Measurements from ENCODE around the gene UBALD1.

The UBALD1 gene

GRCh38 chr16:4614571-4615383 is at the start of gene UBALD1:
Gene UBALD1, minus strand, starts transcription at chr16:4614888. Its CDS starts 91 bp downstream, at chr16:4614797.
- TF ChIP-seq CTCF (IDR thresholded peaks at IDR 0.05): no peak

- TF ChIP-seq CTCF (IDR thresholded peaks at IDR 0.05): no peak
These were observed 49.2 kb upstream of the UBALD1 start for GRCh38 chr16:4663777-4664465.

GRCh38 chr16:4663465-4663776 is 48.7 kb upstream of the UBALD1 start:
- TF ChIP-seq CTCF (IDR thresholded peaks at IDR 0.05): no peak

DNA sequence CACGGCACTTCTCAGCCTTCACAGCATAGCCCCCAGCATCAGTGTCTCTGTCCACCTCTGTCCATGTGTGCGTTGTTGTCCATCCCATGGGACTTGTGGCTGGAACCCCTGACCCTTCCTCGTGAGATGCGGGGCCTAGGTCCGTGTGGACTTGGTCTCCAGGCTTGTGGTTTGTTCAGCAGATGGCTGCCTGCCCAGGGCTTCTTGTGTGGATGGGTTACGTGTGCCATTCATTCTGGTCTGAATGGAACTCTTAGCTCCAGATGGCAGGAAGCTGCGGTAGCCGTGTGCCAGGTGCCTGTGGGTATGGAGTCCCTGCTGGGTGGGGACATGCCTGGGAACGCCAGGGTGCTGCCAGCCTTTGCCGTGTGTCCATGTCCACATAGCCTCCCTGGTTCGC is 47.0 kb upstream of the UBALD1 start:
- no peak for TF ChIP-seq CTCF (IDR thresholded peaks at IDR 0.05)

- no peak for TF ChIP-seq CTCF (IDR thresholded peaks at IDR 0.05)
These were observed 45.8 kb upstream of the UBALD1 start for GRCh38 chr16:4660454-4661007.

DNA sequence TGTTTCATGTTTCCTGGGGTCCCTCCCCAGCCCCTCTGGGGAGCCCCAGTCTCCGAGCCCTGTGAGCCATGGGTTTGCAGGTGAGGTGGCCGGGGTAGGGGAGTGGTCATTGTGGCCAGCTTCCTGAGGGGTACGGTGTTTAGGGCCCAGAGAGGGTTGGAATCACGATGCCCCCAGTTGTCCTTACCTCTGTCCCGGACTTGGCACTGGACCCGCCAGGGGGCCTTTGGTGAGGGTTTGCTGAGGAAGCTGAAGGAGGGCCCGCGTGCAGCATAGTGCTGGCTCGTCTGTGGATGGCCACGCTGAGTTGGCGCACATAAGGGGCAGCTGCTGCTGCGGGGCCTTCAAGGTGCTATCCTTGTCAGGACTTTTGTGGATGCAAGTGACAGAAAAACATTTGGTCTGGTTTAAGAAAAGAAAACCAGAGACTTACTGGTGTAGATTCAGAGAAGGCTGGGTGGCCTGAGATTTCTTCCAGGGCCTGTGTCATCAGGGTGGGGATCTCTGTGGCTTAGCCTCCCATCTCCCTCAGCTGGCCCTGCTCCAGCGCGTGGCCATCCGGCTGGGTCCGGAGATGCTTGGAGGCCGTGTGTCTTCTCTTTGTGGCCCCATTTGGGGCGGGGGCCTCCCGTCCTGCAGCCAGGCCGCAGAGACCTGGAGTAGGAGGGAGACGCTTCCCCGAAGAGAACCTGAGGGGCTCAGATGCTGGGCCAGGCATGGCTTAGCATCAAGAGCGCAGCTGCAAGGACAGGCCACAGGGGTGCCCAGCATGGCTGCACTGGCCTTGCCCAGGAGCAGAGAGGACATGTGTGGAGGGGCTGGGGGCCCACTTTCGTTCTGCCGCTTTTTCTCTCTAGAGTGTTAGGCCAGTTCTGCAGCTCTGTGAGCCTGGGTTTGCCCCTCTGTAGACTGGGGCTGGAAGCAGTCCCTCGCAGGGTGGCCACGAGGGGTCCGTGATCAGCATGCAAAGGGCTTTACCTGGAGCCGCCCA is 45.0 kb upstream of the UBALD1 start:
- TF ChIP-seq CTCF (IDR thresholded peaks at IDR 0.05): no peak
